GM12801 (cell line): ENCODE results near the gene SYT17.

Experiments used
- CTCF ChIP-seq: IDR thresholded peaks from one replicate; pipeline ENCODE4 v1.5.1; 2011; ENCODE audit warnings: control low read depth; ENCODE audit not compliant: insufficient read length; ENCODE audit errors: extremely low read depth

Gene SYT17

GRCh38 chr16:19210280-19210924 is 42.4 kb downstream of the SYT17 start:
- no peak for TF ChIP-seq CTCF

GRCh38 chr16:19210968-19211367 is 42.9 kb downstream of the SYT17 start:
- TF ChIP-seq CTCF = no peak

- TF ChIP-seq CTCF = no peak
These were observed 44.0 kb downstream of the SYT17 start for GRCh38 chr16:19212059-19212458.

- TF ChIP-seq CTCF = no peak
These were observed 45.8 kb downstream of the SYT17 start for GRCh38 chr16:19213885-19214284.

GRCh38 chr16:19215705-19216104 is 47.7 kb downstream of the SYT17 start:
- TF ChIP-seq CTCF = no peak

GRCh38 chr16:19218581-19218980 is 50.5 kb downstream of the SYT17 start:
- TF ChIP-seq CTCF = no peak

GRCh38 chr16:19219836-19220235 is 51.8 kb downstream of the SYT17 start:
- no peak for TF ChIP-seq CTCF
